ENCODE measurements around the gene AMOTL2. TPM values are rescaled to one million over a fixed set of nuclear protein-coding genes. Genes with fewer than 3 reads are reported as not detected.

The AMOTL2 gene
- total and polyA plus RNA-seq, 9 of the 15 experiments (the other 6 are each of a cell fraction or from before 2014, with no cell fraction given): 0.12 to 0.31 TPM; not detected in 7

DNA sequence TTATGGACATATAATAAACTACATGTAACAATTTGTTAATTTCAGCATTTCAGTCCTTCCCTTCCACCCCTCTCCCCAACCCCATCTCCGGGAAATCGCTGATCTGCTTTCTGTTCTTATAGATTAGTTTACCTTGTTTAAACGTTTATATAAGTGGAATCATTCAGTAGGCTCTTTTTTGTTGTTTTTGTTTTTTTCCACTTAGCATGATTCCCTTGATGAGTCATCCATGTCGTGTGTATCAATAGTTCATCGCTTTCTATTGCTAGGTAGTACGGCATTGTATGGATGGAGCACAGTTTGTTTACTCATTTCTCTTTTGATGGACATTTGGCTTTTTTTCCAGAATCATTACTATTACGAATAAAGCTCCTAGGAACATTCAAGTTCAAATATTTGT lies 23.5 kb upstream of the AMOTL2 start:
- H4K20me1 ChIP-seq (replicated peaks; ENCODE audit: control insufficient read depth, insufficient read depth, low read length): no peaks in the 10 kb centered on the region
- in situ Hi-C loops (cut with MboI): no loop called here
- H3K79me2 ChIP-seq (ENCODE audit: control insufficient read depth, insufficient read depth, low read length): no peaks in the 10 kb centered on the region
- H3K9ac ChIP-seq (ENCODE audit: insufficient read depth in 1 of 2, low read depth in 2 of 2, low read length in 2 of 2): no peak overlapping the region
- 0% methylated on average over 7 of the region's 7 CpGs for WGBS (ENCODE audit: insufficient coverage, low coverage, missing lambda C conversion rate)
- no peak overlapping the region for H3K4me2 ChIP-seq (ENCODE audit: insufficient read depth, low read length)
- H3K27me3 ChIP-seq (ENCODE audit: control insufficient read depth in 2 of 2, insufficient read depth in 2 of 2, low read length in 2 of 2): peaks cover 0 to 29% of the 10 kb centered on the region in 2 experiments; a peak in 3 of 5 replicates
- no peak overlapping the region for H3K4me3 ChIP-seq
- DNase-seq (ENCODE audit: extremely low read depth in 1 of 4, low spot score in 3 of 4) (no peak), FAIRE-seq (no peak), ATAC-seq (no peak)
- no peak overlapping the region for H3K27ac ChIP-seq (ENCODE audit: extremely low read depth, low read depth, low read length)
- no peaks in the 10 kb centered on the region for H3K9me1 ChIP-seq (ENCODE audit: control insufficient read depth, insufficient read depth, low read length)
- ChIA-PET CTCF (ENCODE audit: low intra/inter-chr PET ratio) (no interaction called here), POLR2A (no interaction called here)
- H3K9me3 ChIP-seq (replicated peaks; ENCODE audit: control insufficient read depth, insufficient read depth, low read depth, low read length): no peaks in the 10 kb centered on the region
- no peaks in the 10 kb centered on the region for H3K4me1 ChIP-seq (replicated peaks in 1 of 2; ENCODE audit: control insufficient read depth in 2 of 2, insufficient read depth in 2 of 2, low read length in 2 of 2)
- no peaks in the 10 kb centered on the region for H3K36me3 ChIP-seq (ENCODE audit: control insufficient read depth, insufficient read depth, low read length)
- no peak overlapping the region for H2AFZ ChIP-seq (ENCODE audit: low read depth, low read length)
- no TSS peak for BruUV-seq (replicated peaks)
- intact Hi-C loops (cut with micrococcal nuclease): loop anchor here (10.0 kb wide), 1 partner anchor 77 kb away; no protein-coding TSS in a partner anchor
- TF ChIP-seq CC2D1A (IDR thresholded peaks at IDR 0.05) (no peak), PML (IDR thresholded peaks at IDR 0.05; ENCODE audit: low read length) (no peak), ZEB2 (IDR thresholded peaks at IDR 0.05) (no peak), MCM5 (IDR thresholded peaks at IDR 0.05; ENCODE audit: low read depth) (no peak), ZNF212 (CRISPR knock-in tag; IDR thresholded peaks at IDR 0.05) (no peak), PCBP2 (IDR thresholded peaks at IDR 0.05; ENCODE audit: low read depth, low read length, poor library complexity, severe bottlenecking) (no peak), NR3C1 (CRISPR knock-in tag; IDR thresholded peaks at IDR 0.05) (no peak), TARDBP (IDR thresholded peaks at IDR 0.05) (no peak), NR2C2 (CRISPR knock-in tag; IDR thresholded peaks at IDR 0.05) (no peak), NR2C2 (tag; IDR thresholded peaks at IDR 0.05) (no peak)
- TF ChIP-seq, protein P1, sequence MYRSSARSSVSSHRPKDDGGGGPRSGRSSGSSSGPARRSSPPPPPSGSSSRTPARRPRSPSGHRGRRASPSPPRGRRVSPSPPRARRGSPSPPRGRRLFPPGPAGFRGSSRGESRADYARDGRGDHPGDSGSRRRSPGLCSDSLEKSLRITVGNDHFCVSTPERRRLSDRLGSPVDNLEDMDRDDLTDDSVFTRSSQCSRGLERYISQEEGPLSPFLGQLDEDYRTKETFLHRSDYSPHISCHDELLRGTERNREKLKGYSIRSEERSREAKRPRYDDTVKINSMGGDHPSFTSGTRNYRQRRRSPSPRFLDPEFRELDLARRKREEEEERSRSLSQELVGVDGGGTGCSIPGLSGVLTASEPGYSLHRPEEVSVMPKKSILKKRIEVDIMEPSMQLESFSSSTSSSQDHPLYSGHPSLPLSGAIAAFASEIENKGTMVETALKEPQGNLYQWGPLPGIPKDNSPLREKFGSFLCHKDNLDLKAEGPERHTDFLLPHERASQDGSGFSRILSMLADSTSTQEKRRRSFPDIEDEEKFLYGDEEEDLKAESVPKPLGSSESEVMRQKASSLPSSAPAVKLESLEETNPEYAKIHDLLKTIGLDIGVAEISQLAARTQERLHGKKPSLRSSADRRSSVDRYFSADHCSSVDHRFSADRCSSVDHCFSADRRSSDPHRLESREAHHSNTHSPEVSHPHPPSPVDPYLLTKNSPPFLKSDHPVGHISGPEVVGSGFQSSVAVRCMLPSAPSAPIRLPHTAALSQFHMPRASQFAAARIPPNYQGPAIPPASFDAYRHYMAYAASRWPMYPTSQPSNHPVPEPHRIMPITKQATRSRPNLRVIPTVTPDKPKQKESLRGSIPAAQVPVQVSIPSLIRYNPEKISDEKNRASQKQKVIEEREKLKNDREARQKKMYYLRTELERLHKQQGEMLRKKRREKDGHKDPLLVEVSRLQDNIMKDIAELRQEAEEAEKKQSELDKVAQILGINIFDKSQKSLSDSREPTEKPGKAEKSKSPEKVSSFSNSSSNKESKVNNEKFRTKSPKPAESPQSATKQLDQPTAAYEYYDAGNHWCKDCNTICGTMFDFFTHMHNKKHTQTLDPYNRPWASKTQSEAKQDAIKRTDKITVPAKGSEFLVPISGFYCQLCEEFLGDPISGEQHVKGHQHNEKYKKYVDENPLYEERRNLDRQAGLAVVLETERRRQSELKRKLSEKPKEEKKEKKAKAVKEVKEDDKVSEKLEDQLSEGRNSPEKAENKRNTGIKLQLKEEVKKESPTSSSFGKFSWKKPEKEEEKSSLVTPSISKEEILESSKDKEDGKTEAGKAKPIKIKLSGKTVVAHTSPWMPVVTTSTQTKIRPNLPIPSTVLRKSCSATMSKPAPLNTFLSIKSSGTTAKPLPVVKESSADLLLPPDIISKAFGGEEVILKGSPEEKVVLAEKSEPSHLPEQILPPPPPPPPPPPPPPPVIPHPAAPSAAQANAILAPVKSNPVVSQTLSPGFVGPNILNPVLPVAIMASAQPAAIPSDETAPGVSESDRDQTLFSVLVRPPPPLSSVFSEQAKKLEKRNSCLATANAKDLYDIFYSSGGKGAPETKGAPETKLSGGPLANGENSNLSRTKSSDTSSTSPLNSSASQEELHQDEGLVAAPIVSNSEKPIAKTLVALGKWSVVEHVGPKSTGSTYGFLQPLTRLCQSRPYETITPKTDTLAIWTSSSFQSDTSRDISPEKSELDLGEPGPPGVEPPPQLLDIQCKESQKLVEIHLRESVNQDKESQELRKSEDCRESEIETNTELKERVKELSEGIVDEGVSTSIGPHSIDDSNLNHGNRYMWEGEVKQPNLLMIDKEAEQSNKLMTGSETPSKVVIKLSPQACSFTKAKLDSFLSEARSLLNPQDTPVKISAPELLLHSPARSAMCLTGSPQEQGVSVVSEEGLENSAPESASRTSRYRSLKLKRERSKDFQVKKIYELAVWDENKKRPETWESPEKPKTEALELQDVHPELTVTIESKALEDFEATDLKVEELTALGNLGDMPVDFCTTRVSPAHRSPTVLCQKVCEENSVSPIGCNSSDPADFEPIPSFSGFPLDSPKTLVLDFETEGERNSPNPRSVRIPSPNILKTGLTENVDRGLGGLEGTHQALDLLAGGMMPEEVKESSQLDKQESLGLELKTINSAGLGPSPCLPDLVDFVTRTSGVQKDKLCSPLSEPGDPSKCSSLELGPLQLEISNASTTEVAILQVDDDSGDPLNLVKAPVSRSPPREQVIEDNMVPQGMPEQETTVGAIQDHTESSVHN (IDR thresholded peaks at IDR 0.05; ENCODE audit: borderline replicate concordance in 1 of 2, low read depth in 1 of 2): no peak
- TF ChIP-seq, protein P2, sequence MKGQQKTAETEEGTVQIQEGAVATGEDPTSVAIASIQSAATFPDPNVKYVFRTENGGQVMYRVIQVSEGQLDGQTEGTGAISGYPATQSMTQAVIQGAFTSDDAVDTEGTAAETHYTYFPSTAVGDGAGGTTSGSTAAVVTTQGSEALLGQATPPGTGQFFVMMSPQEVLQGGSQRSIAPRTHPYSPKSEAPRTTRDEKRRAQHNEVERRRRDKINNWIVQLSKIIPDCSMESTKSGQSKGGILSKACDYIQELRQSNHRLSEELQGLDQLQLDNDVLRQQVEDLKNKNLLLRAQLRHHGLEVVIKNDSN (CRISPR knock-in tag; IDR thresholded peaks at IDR 0.05): no peak
- TF ChIP-seq, protein P3, sequence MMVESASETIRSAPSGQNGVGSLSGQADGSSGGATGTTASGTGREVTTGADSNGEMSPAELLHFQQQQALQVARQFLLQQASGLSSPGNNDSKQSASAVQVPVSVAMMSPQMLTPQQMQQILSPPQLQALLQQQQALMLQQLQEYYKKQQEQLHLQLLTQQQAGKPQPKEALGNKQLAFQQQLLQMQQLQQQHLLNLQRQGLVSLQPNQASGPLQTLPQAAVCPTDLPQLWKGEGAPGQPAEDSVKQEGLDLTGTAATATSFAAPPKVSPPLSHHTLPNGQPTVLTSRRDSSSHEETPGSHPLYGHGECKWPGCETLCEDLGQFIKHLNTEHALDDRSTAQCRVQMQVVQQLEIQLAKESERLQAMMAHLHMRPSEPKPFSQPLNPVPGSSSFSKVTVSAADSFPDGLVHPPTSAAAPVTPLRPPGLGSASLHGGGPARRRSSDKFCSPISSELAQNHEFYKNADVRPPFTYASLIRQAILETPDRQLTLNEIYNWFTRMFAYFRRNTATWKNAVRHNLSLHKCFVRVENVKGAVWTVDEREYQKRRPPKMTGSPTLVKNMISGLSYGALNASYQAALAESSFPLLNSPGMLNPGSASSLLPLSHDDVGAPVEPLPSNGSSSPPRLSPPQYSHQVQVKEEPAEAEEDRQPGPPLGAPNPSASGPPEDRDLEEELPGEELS (CRISPR knock-in tag; IDR thresholded peaks at IDR 0.05; ENCODE audit: borderline replicate concordance): no peak

All from K562 (cell line).